ENCODE data around the gene DSN1. TPM values are rescaled to one million over a fixed set of nuclear protein-coding genes. Genes with fewer than 3 reads are reported as not detected.

The DSN1 gene
- total RNA-seq, 1 experiment from 2014 or later: 27.9 TPM

DNA sequence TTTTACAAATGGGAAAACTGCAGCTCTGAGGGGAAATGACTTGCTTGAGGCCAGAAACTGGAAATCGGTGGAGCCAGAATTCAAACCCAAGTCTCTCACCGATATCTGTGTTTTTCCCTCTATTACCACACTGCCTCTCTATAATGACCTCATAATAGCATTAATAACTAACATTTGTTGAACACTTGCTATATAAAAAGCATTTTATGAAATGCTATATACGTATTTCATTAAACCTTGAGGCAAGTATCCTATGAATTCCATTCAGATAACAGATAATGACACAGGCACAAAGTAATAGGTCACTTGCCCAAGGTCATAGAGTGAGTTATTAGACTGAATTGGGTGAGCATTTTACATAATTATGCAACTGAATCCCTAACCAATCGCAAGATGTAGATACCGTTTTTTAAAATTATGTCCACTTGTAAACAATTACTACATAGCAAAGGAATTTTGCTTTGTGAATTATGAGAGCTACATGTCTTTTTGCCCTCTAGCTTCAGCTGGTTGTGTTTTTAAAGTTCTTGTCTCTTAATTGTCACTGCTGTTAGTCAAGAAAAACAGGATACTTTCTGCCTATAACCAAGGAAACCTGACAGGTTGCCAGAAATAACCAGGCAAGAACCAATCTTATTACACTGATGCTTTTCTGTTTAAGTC is 4.7 kb downstream of the DSN1 start:
- RAD21 ChIA-PET (ENCODE audit: low non-redundant PET in 1 of 2, low total read pairs in 2 of 2, uncharacterized antibody in 2 of 2, unreplicated experiment in 2 of 2): no interaction called here
- POLR2A ChIA-PET: no interaction called here

More for the DNA sequence above, 4.7 kb downstream of the DSN1 start:
- no peaks in the 10 kb centered on the region for H3K27me3 ChIP-seq (ENCODE audit: insufficient read depth, low read length)
- TF ChIP-seq ZFX (IDR thresholded peaks at IDR 0.05) (no peak), ZNF274 (IDR thresholded peaks at IDR 0.05; ENCODE audit: low read depth, low read length) (no peak), EGR1 (IDR thresholded peaks at IDR 0.05; ENCODE audit: low read depth) (no peak), EZH2 (IDR thresholded peaks at IDR 0.05) (no peak), JUND (IDR thresholded peaks at IDR 0.05) (no peak), SP1 (IDR thresholded peaks at IDR 0.05; ENCODE audit: low read depth) (no peak), EZH2phosphoT487 (IDR thresholded peaks at IDR 0.05; ENCODE audit: borderline replicate concordance) (no peak), SIN3A (IDR thresholded peaks at IDR 0.05; ENCODE audit: low read depth) (no peak), POLR2A (IDR thresholded peaks at IDR 0.05; ENCODE audit: borderline replicate concordance, extremely low read depth, insufficient read depth, insufficient read length) (no peak), FOSL1 (IDR thresholded peaks at IDR 0.05; ENCODE audit: low read depth) (no peak), POLR2AphosphoS5 (IDR thresholded peaks at IDR 0.05; ENCODE audit: low read depth, low read length) (no peak), CBX3 (IDR thresholded peaks at IDR 0.05; ENCODE audit: low read depth) (no peak), SRF (IDR thresholded peaks at IDR 0.05; ENCODE audit: low read depth) (no peak), TCF7L2 (IDR thresholded peaks at IDR 0.05; ENCODE audit: borderline replicate concordance, extremely low read depth, insufficient read depth, insufficient read length) (no peak), YY1 (IDR thresholded peaks at IDR 0.05; ENCODE audit: extremely low read depth, insufficient replicate concordance, low read depth, low read length) (no peak)
- TF ChIP-seq, protein P1, sequence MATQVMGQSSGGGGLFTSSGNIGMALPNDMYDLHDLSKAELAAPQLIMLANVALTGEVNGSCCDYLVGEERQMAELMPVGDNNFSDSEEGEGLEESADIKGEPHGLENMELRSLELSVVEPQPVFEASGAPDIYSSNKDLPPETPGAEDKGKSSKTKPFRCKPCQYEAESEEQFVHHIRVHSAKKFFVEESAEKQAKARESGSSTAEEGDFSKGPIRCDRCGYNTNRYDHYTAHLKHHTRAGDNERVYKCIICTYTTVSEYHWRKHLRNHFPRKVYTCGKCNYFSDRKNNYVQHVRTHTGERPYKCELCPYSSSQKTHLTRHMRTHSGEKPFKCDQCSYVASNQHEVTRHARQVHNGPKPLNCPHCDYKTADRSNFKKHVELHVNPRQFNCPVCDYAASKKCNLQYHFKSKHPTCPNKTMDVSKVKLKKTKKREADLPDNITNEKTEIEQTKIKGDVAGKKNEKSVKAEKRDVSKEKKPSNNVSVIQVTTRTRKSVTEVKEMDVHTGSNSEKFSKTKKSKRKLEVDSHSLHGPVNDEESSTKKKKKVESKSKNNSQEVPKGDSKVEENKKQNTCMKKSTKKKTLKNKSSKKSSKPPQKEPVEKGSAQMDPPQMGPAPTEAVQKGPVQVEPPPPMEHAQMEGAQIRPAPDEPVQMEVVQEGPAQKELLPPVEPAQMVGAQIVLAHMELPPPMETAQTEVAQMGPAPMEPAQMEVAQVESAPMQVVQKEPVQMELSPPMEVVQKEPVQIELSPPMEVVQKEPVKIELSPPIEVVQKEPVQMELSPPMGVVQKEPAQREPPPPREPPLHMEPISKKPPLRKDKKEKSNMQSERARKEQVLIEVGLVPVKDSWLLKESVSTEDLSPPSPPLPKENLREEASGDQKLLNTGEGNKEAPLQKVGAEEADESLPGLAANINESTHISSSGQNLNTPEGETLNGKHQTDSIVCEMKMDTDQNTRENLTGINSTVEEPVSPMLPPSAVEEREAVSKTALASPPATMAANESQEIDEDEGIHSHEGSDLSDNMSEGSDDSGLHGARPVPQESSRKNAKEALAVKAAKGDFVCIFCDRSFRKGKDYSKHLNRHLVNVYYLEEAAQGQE (IDR thresholded peaks at IDR 0.05; ENCODE audit: low read depth): no peak
- TF ChIP-seq, protein P2, sequence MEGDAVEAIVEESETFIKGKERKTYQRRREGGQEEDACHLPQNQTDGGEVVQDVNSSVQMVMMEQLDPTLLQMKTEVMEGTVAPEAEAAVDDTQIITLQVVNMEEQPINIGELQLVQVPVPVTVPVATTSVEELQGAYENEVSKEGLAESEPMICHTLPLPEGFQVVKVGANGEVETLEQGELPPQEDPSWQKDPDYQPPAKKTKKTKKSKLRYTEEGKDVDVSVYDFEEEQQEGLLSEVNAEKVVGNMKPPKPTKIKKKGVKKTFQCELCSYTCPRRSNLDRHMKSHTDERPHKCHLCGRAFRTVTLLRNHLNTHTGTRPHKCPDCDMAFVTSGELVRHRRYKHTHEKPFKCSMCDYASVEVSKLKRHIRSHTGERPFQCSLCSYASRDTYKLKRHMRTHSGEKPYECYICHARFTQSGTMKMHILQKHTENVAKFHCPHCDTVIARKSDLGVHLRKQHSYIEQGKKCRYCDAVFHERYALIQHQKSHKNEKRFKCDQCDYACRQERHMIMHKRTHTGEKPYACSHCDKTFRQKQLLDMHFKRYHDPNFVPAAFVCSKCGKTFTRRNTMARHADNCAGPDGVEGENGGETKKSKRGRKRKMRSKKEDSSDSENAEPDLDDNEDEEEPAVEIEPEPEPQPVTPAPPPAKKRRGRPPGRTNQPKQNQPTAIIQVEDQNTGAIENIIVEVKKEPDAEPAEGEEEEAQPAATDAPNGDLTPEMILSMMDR (IDR thresholded peaks at IDR 0.05 in 2 of 3, conservative IDR thresholded peaks at IDR 0.05 in 1 of 3; ENCODE audit: borderline replicate concordance in 1 of 3, insufficient read depth in 1 of 3, low read depth in 2 of 3, low read length in 2 of 3): no peak
- TF ChIP-seq, protein P3, sequence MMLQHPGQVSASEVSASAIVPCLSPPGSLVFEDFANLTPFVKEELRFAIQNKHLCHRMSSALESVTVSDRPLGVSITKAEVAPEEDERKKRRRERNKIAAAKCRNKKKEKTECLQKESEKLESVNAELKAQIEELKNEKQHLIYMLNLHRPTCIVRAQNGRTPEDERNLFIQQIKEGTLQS (IDR thresholded peaks at IDR 0.05): no peak
- TF ChIP-seq, protein P4, sequence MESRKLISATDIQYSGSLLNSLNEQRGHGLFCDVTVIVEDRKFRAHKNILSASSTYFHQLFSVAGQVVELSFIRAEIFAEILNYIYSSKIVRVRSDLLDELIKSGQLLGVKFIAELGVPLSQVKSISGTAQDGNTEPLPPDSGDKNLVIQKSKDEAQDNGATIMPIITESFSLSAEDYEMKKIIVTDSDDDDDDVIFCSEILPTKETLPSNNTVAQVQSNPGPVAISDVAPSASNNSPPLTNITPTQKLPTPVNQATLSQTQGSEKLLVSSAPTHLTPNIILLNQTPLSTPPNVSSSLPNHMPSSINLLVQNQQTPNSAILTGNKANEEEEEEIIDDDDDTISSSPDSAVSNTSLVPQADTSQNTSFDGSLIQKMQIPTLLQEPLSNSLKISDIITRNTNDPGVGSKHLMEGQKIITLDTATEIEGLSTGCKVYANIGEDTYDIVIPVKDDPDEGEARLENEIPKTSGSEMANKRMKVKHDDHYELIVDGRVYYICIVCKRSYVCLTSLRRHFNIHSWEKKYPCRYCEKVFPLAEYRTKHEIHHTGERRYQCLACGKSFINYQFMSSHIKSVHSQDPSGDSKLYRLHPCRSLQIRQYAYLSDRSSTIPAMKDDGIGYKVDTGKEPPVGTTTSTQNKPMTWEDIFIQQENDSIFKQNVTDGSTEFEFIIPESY (IDR thresholded peaks at IDR 0.05; ENCODE audit: extremely low read depth, insufficient replicate concordance, low read length): no peak
- intact Hi-C loops (cut with micrococcal nuclease): no loop called here
- H3K9me2 ChIP-seq (ENCODE audit: insufficient read depth): no peaks in the 10 kb centered on the region
- ATAC-seq: no peak
- H3K9ac ChIP-seq (ENCODE audit: low read length): no peak overlapping the region
- no peaks in the 10 kb centered on the region for H4K20me1 ChIP-seq (ENCODE audit: insufficient read depth)
- peaks cover 5 to 24% of the 10 kb centered on the region in 2 experiments for H3K36me3 ChIP-seq (ENCODE audit: control insufficient read depth in 1 of 2, insufficient read depth in 2 of 2, low read length in 2 of 2)
- no peak overlapping the region for H2AFZ ChIP-seq (ENCODE audit: low read depth, low read length, poor library complexity, severe bottlenecking)
- H3K4me1 ChIP-seq (ENCODE audit: control insufficient read depth in 1 of 2, insufficient read depth in 2 of 2, low read length in 2 of 2): peaks cover 5 to 10% of the 10 kb centered on the region in 2 experiments; a peak in 3 of 4 replicates
- no peak overlapping the region for H3K27ac ChIP-seq (ENCODE audit: low read depth, low read length)
- H3K4me3 ChIP-seq (replicated peaks in 1 of 2; ENCODE audit: low read depth in 1 of 2, low read length in 2 of 2): no peak overlapping the region
- H3K9me3 ChIP-seq (ENCODE audit: control insufficient read depth in 1 of 2, insufficient read depth in 1 of 2, low read depth in 1 of 2, low read length in 2 of 2): no peaks in the 10 kb centered on the region
- no TSS peak for BruUV-seq (replicated peaks)
- DNase-seq (ENCODE audit: low read depth, low spot score): no peak
- no peak overlapping the region for H3K4me2 ChIP-seq (ENCODE audit: low read length)
- H3K79me2 ChIP-seq (ENCODE audit: insufficient read depth, low read length): peaks cover 20% of the 10 kb centered on the region
- CTCF ChIA-PET: no interaction called here
